Osteocyte (in vitro differentiated cells): ENCODE results near the gene ELOA. TPM values are rescaled to one million over a fixed set of nuclear protein-coding genes. Genes with fewer than 3 reads are reported as not detected.
"Not testable (repeated sequence)": the region's sequence is repeated elsewhere in the genome, so short reads cannot be mapped to it uniquely, and the experiment has no call there.

Experiments
- DNase-seq: peaks from one replicate; pipeline ENCODE4 v3.0.0; 2021; ENCODE audit warnings: mixed read lengths; ENCODE audit not compliant: unreplicated experiment; ENCODE audit errors: extremely low spot score
- H3K27ac Mint-ChIP-seq: one replicate; pipeline ENCODE4 v1.8.0; 2021; ENCODE audit warnings: mild to moderate bottlenecking, mixed read lengths; ENCODE audit not compliant: unreplicated experiment
- H3K27me3 Mint-ChIP-seq: one replicate; pipeline ENCODE4 v1.8.0; 2021; ENCODE audit warnings: mixed read lengths; ENCODE audit not compliant: unreplicated experiment
- H3K36me3 Mint-ChIP-seq: one replicate; pipeline ENCODE4 v1.8.0; 2021; ENCODE audit warnings: mixed read lengths; ENCODE audit not compliant: unreplicated experiment
- H3K4me1 Mint-ChIP-seq: one replicate; pipeline ENCODE4 v1.8.0; 2021; ENCODE audit warnings: mixed read lengths; ENCODE audit not compliant: unreplicated experiment
- H3K4me3 Mint-ChIP-seq: one replicate; pipeline ENCODE4 v1.8.0; 2021; ENCODE audit warnings: mild to moderate bottlenecking, moderate library complexity, mixed read lengths; ENCODE audit not compliant: unreplicated experiment
- H3K9me3 Mint-ChIP-seq: one replicate; pipeline ENCODE4 v1.8.0; 2021; ENCODE audit warnings: mixed read lengths; ENCODE audit not compliant: unreplicated experiment
- total RNA-seq: library from RNA; stranded (reverse); gene quantifications from 2 replicates; pipeline ENCODE4 v1.2.1, GENCODE V29; 2021
- TF ChIP-seq, protein P1 (sequence below): fragments of 200-600 bp; sonication (generic); IDR thresholded peaks from 2 replicates; pipeline ENCODE4 v1.5.0; 2021; ENCODE audit warnings: antibody characterized with exemption, mild to moderate bottlenecking, moderate library complexity

The ELOA gene
- total RNA-seq, 1 donor from 2014 or later = 47.0 TPM

DNA sequence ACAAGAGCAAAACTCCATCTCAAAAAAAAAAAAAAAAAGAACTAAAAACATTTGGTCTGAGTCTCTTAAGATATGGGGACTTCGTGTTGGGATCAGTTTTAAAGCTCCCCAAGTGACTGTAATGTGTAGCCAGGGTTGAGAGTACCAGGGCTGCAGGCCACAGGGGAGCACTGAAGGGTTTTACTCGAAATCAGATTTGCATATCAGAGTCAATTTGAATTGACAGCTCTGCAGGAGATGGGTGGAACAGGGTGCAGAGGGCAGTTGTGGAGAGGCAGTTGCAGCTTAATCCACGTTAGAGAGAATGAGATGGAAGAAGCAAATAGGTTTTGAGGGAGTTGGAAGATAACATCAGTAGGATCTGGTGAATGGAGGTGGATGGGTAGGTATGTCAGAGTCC is 20.6 kb upstream of the ELOA start:
- Mint-ChIP-seq H3K27ac (no peak overlapping the region), H3K4me1 (peaks cover 3% of the 10 kb centered on the region), H3K36me3 (peaks cover 3% of the 10 kb centered on the region), H3K27me3 (no peaks in the 10 kb centered on the region), H3K9me3 (no peaks in the 10 kb centered on the region), H3K4me3 (no peak overlapping the region)
- TF ChIP-seq, protein P1, sequence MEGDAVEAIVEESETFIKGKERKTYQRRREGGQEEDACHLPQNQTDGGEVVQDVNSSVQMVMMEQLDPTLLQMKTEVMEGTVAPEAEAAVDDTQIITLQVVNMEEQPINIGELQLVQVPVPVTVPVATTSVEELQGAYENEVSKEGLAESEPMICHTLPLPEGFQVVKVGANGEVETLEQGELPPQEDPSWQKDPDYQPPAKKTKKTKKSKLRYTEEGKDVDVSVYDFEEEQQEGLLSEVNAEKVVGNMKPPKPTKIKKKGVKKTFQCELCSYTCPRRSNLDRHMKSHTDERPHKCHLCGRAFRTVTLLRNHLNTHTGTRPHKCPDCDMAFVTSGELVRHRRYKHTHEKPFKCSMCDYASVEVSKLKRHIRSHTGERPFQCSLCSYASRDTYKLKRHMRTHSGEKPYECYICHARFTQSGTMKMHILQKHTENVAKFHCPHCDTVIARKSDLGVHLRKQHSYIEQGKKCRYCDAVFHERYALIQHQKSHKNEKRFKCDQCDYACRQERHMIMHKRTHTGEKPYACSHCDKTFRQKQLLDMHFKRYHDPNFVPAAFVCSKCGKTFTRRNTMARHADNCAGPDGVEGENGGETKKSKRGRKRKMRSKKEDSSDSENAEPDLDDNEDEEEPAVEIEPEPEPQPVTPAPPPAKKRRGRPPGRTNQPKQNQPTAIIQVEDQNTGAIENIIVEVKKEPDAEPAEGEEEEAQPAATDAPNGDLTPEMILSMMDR = no peak
- DNase-seq = no peak

DNA sequence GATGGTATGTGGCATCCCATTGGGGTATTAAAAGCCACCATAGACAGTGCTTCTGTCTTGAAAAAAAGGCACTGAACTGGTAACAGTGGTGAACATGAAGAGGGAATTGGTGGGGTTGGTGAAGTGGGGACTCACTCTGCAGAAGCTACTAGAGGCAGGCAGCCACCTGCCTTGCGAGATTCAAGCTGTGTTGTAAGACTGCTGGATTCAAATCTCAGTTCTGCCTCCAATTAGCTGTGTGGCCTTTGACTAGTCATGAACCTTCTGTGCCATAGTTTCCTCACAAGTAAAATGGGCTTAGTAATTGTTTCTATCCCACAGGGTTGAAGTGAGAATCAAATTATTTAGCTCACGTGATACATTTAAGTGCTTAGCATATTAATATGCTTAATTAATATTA is 16.6 kb upstream of the ELOA start:
- Mint-ChIP-seq H3K27me3 (no peaks in the 10 kb centered on the region), H3K9me3 (no peaks in the 10 kb centered on the region), H3K4me3 (no peak overlapping the region), H3K4me1 (peaks cover 5% of the 10 kb centered on the region), H3K36me3 (no peaks in the 10 kb centered on the region), H3K27ac (no peak overlapping the region)
- no peak for DNase-seq
- TF ChIP-seq, protein P1 = no peak

DNA sequence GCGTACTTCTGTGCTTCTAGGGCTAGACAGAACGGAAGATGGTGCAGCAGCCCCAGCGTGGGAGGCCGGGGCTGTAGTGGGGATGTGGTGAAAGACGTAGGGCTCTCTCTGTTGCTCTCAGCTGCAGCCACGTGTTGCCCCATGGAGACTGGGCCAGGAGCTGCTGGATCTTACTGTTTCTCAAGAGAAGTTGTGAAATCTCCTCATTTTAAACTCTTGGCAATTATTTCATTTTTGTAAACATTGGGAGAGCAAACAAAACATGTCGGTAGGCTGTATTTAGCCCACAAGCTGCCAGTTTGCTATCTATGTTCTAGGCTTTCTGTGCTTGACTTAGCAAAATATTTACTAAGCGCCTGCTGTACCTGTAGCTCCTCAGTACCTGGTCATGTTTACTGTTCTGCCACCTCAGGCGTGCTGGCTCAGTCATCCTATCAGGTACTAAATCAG is 15.9 kb upstream of the ELOA start:
- Mint-ChIP-seq H3K27me3 (no peaks in the 10 kb centered on the region), H3K36me3 (no peaks in the 10 kb centered on the region), H3K4me1 (peaks cover 5% of the 10 kb centered on the region), H3K4me3 (no peak overlapping the region), H3K9me3 (no peaks in the 10 kb centered on the region), H3K27ac (no peak overlapping the region)
- TF ChIP-seq, protein P1 = no peak
- no peak for DNase-seq

DNA sequence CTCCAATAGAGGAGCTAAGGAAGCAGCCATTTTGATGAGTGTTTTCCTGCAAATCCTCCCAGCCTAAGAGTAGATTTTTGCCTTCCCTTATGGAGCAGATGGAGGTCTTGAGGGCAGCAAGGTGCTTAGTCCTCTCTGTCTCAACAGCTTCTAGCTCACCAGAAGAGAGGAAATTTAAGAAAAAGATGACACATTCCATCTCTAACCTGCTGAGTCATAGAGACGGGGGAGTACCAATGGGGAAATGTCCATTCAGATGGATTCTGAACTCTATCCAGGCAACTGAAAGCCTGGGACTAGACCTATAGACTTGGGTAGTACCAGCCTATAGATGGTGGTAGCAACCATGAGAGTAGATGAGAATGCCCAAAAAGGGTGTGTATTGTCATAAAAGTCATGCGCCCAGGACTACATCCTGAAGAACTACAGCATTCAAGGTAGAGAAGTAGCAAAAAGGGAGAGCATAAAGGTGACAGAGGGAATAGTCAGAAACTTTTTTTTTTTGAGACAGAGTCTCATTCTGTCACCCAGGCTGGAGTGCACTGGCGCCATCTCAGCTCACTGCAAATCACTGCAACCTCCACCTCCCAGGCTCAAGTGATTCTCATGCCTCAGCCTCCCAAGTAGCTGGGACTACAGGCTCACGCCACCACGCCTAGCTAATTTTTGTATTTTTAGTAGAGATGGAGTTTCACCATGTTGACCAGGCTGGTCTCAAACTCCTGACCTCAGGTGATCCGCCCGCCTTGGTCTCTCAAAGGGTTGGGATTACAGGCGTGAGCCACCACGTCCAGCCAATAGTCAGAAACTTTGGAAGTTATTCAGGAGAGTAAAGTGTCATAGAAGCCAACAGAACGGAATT is 10.7 kb upstream of the ELOA start:
- Mint-ChIP-seq H3K4me1 (peaks cover 2% of the 10 kb centered on the region), H3K9me3 (no peaks in the 10 kb centered on the region), H3K27ac (no peak overlapping the region), H3K4me3 (no peak overlapping the region), H3K27me3 (no peaks in the 10 kb centered on the region), H3K36me3 (no peaks in the 10 kb centered on the region)
- DNase-seq = no peak
- TF ChIP-seq, protein P1 = no peak

DNA sequence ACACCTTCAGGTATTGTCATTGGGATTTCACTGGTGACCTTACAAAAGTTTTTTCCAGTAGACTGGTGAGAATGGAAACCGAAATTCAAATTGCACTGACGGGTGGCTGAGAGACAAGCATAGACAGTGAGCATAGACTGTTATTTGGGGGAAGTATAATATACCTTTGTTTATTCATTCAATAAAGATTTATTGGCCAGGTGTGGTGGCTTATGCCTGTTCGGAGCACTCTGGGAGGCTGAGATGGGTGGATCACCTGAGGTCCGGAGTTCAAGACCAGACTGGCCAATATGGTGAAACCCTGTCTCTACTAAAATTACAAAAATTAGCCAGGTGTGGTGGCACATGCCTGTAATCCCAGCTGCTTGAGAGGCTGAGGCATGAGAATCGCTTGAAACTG is 10.0 kb upstream of the ELOA start:
- not testable (repeated sequence) for H3K27me3 Mint-ChIP-seq, H3K9me3 Mint-ChIP-seq, H3K4me1 Mint-ChIP-seq, H3K4me3 Mint-ChIP-seq, DNase-seq, H3K36me3 Mint-ChIP-seq, H3K27ac Mint-ChIP-seq
